ENCODE data around the gene INTU.
A peak's percentile ranks its signal among the peaks of the same experiment; 100 is the strongest.
"Not testable (repeated sequence)": the region's sequence is repeated elsewhere in the genome, so short reads cannot be mapped to it uniquely, and the experiment has no call there.

The INTU gene

DNA sequence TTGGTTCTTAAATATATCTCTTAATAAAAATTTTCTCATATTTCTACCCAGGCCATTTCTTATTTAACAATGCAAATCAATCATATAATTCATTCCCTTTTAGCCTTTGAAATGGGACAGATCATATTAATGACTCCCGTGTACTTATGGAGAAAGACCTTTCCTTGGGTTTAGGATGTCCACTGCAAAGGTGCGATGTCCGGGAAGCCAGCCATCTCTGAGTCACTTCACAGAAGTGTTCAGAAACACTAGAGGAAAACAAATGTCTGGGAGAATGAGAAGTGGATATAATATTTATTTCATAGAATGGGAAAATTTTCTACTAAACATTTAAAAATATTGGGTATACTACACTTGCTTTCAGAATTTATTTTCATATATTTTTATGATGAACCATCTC lies 15.3 kb downstream of the INTU start:
- DNase-seq, result no peak

DNA sequence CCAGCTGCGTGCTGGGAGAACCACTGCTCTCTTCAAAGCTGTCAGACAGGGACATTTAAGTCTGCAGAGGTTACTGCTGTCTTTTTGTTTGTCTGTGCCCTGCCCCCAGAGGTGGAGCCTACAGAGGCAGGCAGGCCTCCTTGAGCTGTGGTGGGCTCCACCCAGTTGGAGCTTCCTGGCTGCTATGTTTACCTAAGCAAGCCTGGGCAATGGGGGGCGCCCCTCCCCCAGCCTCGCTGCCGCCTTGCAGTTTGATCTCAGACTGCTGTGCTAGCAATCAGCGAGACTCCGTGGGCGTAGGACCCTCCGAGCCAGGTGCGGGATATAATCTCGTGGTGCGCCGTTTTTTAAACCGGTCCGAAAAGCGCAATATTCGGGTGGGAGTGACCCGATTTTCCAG lies 22.8 kb downstream of the INTU start:
- DNase-seq, result not testable (repeated sequence)

DNA sequence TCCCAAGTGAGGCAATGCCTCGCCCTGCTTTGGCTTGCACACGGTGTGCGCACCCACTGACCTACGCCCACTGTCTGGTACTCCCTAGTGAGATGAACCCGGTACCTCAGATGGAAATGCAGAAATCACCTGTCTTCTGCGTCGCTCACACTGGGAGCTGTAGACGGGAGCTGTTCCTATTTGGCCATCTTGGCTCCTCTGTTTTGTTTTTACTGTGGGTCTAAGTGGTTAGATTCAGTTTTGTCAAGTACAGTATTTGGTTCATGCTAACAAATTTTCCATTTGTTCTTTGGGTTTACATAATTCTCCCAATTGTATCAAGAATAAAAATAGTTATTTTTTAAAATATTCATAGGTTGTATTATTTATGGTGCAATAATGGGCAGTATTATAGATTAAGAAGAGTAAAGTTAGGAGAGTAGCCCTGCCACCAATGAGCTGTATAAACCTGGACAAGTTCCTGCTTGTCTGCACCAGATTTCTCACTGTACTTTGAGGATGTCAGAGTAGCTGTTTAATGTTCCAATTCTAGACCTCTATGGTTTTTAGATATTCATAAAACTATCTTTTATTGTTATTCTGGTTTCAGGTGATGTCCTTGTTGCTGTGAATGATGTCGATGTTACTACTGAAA lies 23.4 kb downstream of the INTU start:
- DNase-seq, result no peak

DNA sequence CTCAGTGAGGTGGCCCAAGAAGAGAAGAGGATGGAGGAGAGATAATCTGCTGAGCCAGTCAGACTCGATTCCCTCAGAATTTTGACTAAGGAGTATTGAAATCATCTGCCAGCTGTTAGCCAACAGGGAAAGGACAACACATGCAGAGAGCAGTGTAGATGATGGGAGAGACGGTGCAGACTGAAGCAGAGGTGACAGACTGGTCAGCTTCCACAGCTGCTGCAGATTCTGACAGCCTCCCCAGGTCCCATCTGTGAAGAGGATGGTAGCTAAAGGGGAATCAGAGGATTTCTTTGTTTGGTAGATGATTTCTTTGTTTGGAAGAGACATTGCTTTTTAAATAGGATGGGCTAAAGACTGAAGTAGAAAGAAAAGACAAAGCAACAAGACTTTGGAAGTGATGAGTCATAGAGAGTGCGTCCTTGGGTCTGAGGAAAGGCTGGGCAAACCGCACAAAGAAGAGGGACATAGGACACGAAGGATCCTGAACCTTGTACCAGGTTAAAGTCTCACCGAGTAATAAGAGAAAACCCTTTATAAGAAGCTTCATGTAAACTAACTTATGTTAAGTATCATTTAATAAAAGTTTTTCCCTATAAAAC lies 27.6 kb downstream of the INTU start:
- no peak for DNase-seq

DNA sequence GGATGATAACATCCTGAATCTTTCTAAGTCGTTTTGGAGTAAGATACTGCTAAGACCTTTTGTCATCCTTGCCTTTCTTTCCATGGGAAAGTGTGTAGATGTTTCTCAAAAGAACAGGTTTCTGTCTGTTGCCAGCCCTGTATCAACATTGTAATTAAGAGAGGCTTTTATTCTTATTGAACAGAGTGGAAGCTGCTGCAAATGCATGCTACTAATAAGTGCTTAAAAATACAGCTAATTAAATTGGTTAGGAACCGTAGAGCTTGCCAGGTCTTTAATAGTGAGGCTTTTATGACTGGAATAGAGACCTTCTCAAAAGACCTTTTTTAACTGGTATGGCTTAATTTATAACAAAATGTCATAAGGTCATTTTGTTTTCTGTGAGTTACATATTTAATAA lies 34.4 kb downstream of the INTU start:
- no peak for DNase-seq

DNA sequence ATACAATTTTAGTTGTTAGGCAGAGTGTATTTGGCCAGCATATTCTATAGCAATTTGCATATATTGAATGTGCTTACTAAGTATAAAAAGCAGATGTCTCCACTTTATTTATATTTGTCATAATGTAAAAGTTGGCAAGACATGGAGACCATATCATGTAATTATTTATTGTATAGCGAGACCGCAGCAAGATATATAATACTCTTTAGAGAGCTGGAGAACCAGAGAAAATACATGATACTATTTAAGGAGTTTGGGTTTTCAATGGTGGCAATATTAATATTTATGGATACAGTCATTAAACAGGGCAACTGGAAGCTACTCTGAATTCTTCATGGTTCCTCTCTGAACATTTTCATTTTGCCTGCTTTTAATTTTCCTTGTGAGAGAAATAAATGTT lies 35.0 kb downstream of the INTU start:
- no peak for DNase-seq

DNA sequence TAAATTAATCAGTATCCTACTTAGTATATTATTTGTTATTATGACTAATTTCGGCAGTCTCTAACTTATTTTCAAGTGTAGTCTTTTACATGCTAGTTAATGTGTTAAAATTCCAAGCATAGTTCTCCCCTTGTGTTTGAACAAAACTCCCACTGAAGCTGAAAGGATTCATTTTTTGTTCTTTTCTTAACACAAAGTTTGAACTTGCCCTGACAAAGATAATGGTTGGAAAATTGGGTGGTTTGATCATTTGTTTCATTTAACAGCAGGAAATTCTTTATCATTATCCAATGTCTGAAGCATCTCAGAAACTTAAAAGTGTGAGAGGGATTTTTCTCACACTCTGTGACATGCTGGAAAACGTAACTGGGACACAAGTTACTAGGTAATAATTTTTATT lies 36.0 kb downstream of the INTU start:
- DNase-seq, result no peak

DNA sequence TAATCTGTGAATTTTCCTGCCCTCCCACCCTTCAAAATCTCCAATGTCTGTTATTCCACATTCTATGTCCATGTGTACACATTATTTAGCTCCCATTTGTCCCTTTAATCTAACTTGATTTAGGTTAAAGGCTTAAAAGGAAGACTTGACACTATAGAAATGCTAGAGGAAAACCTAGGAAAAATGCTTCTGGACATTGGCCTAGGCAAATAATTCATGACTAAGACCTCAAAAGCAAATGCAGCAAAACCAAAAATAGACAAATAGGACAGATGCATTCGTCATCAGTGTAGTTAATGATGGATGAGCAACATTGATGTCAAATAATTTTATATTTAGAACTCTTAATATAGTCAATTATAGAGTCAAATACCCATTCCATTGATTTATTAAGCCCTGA lies 36.9 kb downstream of the INTU start:
- no peak for DNase-seq

DNA sequence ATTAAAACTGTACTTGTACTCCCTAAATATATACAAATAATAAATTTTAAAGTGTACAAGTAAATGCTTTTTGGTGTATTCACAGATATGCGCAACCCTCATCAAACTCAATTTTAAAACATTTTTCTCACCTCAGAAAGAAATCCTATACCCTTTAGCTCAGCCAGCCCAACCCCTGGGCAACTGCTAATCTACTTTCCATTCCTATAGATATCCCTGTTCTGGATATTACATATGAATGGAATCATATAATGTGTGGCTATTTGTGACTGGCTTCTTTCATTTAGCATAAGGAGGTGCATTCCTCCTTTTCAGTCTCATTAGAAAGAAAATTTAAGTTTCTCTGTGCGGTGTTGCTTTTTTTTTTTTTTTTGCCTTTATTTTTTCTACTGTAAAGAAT lies 39.4 kb downstream of the INTU start:
- no peak for DNase-seq

DNA sequence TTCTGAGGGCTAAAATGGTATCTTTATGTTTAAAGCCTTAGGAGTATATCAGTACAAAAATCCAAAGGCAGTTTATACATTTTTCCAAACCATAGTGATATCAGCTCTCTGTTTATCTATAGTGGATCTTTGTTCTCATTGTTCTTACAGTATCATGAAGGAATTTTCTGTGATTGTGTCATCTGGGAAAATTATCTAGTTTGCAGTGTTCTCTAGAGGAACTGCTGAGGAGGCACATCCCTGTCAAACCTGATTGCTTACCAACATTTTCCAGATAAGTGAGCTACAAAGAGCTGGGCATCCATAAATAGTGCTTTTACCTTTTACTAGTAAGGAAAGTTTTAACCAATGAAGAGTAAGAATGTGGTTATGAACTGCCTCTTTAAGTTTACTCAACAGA lies 52.5 kb downstream of the INTU start:
- DNase-seq, result no peak

DNA sequence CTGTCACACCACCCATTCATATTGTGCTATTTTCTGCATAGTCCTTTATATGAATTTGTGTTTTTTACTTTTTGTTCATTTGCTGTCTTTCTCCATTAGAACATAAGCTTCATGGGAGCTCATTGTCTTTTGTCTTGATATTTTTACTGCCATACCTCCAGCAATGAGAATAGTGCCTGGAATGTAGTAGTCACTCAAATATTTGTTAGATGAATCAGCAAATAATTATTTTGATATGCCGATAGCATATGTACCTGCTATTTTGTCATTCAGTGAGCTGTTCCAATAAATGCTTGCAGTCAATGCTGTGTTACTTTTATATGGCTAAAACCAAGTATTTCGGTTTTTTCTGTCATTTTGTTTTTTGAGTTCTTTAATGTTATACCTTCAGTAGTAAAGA lies 53.9 kb downstream of the INTU start:
- DNase-seq, result no peak

DNA sequence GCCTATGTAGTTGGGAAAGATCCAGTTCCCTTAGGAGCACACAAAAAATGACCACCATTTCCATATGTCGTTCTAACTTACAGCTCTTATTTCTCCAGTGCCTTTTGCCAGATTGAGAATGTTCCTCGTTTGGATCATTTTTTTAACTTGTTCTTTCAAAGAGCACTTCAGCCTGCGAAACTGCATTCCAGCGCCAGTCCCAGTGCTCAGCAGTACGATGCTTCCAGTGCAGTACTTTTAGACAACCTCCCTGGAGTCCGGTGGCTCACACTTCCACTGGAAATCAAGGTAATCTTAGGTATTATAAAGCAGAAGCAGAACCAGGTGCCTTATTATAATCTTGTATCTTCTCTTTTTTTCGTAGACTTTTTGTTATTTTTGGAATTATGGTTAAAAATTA lies 54.8 kb downstream of the INTU start:
- no peak for DNase-seq

DNA sequence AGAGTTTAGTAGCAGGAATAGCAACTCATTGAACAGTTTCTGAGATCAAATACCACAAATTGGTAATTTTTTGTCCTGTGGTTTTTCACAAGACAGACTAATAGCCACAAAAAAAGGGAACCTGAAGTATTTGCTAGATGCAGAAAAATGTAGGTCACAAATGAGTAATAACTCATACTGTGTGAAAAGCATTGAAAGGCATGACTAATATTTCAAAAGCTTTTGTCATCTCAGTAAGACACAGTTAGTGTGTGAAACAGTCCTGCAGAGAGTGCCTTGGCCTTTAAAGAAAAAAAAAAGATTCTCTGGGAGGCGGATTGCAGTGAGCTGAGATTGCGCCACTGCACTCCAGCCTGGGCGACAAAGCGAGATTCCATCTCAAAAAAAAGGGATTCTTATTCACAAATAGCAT lies 66.0 kb downstream of the INTU start:
- DNase-seq, result no peak

DNA sequence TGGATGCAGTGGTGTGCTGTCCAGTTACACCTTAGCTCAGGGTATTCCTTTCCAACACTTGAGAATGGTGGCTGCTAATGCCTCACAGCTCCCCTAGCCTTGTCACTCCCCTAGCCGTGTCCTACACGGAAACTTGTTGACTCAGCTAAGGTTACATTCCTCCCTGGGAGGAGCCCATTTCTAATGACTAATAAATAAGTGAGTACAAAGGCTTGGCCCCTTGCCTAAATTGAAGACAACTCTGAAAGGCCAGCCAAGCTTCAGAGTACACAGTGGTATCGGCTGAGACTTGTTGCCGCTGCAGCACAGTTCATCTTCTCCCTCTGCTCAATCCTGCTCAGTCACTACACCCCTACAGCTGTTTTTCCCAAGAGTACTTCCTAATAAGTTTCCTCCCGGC lies 76.2 kb downstream of the INTU start:
- peak in 1 of 2 experiments; percentile 27 for DNase-seq

DNA sequence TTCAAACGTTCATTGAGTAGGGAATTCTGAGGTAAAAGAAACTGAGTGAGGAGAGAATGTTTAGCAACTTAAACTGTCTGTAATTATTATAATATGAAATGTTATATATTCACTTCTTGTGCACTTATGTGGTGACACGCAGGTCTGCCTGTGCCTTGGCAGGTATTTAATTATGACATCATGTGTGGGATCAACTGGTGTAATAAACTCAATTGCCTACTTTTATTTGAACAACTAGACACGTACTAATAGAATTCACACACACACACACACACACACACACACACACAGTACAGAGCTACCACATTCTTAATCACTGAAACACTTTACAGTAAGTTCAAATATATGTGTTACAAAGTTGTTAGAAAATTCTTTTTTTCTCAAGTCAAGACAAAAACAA lies 76.7 kb downstream of the INTU start:
- no peak for DNase-seq

DNA sequence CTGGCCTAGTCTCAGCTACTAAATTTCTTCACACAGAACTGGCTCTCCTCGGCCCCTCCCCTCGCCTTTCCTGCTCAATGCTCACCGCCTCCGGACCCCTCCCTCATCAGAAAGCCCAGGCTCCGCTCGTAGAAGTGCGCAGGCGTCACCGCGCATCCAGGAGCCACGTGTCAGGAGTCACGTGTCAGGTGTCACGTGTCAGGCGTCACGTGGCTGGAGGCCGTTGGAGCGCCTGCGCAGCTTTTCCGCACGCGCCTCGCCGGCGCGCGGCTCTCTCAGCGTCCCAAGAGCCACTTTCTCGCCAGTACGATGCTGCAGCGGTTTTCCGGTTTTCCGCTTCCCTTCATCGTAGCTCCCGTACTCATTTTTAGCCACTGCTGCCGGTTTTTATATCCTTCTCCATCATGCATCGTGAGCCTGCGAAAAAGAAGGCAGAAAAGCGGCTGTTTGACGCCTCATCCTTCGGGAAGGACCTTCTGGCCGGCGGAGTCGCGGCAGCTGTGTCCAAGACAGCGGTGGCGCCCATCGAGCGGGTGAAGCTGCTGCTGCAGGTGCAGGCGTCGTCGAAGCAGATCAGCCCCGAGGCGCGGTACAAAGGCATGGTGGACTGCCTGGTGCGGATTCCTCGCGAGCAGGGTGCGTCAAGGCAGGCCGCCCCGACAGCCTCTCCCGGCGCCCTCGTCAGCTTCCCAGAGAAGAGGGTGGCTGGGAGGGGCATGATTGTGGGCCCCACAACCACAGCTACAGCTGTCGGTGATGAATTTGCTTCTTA lies 97.6 kb downstream of the INTU start, which contains the start of gene SLC25A31:
Gene SLC25A31 (plus strand): TSS at position 259 of the 772 bp plus-strand sequence. CDS start 146 bp downstream, at position 405.
- DNase-seq, result no peak

DNA sequence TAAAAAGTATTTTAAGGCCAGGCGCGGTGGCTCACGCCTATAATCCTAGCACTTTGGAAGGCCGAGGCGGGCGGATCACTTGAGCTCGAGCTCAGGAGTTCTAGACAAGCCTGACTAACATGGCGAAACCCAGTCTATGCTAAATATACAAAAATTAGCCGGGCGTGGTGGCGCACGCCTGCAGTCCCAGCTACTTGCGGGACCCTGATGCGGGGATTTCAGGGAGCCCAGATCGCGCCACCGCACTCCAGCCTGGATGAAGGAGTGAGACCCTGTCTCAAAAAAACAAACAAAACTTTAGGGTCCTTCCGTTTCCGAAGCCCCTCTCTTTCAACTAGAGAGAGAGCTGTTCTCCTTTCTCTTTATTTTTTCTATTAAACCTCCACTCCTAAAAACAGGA lies 98.6 kb downstream of the INTU start:
- DNase-seq, result no peak

DNA sequence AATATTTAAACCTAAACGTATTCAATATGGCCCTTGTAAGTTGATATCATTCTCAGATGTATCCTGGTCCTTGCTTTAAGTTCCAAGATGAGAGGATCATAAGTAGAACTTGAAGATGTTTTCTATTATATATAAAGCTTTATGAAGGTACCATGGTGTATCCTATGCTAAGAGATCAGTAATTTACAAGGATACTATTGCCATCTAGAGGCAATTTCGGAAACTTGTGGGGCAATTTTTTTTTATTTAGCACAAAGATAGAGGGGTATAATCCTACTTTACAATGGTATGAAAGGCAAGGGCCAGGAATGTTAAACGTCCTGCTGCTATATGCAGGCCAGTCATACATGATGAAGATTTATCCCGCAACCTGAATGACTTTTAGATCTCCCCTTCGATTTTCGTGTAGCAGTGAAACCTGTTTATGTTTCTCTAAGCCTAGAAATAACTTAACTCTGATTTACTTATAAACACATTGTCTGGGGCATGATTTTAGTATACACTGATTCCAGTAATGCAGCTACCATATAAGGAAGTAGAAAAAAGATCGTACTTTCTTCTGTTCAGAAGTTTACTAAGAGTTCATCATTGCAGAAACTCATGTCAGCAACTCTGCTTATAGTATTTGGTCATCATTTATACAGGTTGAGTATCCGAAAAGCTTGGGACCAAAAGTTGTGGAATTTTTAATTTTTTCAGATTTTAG lies 100.0 kb downstream of the INTU start:
- DNase-seq, result peak; percentile 22 to 59

DNA sequence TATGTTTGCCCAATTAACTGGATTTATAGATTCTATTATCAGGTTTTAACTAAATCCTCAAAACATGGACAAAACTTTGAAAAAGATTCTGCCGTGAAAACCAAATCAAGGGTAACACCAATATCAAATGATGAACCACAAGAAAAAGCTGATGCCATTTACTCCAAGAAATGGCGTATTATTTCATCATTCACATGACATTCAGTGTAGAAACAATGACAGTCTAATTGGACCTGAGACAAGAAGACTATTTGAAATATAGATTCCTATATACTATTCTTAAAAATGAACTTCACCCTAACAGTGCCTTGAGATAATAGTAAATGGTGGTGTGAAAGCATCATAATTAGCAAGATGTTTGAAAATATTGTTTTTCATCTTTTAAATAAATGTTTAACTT lies 102.2 kb downstream of the INTU start:
- DNase-seq, result no peak

DNA sequence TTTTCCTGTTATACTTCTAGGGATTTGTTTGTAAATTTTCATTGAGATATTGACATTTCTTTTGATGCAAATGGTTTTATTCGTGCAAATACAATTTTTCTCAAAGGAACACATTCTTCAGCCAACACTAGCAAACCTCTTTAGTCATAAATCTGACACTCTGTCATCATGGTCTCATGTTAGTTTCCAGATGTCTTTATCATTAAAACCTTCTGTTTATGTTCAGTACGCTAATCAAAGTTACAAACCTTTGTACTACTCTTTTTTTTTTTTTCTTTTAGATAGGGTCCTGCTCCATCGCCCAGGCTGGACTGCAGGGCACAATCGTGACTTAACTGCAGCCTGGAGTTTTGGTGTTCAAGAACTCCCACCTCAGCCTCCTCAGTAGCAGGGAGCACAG lies 104.5 kb downstream of the INTU start:
- no peak for DNase-seq

DNA sequence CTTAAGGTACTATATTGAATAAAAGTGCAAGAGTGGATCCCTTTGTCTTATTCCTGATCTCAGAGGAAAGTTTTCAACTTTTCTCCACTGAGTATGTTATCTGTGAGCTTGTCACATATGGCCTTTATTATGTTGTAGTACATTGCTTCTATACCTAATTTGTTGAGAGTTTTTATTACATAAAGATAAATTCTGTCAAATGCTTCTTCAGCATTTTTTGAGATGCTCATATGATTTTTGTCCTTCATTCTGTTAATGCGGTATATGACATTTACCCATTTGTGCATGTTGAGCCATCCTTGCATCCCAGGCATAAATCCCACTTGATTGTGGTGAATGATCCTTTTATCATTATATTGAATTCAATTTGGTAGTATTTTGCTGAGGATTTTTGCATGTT lies 108.5 kb downstream of the INTU start:
- DNase-seq, result no peak

DNA sequence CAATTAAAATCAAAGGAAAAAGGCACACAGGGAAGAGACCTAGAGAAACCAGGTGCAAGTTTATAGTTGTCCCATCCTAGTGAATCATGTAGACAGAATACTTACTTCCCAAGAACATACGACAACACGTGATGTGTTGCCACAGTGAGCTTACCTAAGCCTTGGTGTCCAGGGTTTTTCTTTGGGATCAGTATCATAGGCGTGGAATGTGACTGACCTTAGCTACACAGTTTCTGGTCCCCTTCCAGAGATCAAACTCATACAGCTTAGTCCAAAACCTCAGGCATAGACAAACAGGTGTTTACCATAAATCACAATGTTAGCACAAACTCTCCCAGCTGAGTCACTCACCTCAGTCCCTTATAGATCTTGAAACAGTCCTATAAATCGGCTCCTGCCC lies 115.1 kb downstream of the INTU start:
- no peak for DNase-seq

DNA sequence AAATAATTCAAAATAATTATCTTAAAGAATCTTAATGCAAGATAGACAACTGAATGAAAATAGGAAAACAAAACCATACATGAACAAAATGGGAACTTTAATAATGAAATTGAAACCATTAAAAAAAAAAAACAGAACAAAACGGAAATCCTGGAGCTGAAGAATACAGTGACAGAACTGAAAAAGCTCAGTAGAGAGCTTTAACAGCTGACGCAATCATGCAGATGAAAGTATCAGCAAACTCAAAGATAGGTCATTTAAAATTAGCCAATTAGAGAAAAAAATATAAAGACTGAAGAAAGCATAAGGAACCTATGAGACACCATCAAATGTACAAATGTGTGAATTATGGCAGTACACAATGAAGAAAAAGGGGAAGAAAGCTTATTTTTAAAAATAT lies 116.2 kb downstream of the INTU start:
- DNase-seq, result no peak

DNA sequence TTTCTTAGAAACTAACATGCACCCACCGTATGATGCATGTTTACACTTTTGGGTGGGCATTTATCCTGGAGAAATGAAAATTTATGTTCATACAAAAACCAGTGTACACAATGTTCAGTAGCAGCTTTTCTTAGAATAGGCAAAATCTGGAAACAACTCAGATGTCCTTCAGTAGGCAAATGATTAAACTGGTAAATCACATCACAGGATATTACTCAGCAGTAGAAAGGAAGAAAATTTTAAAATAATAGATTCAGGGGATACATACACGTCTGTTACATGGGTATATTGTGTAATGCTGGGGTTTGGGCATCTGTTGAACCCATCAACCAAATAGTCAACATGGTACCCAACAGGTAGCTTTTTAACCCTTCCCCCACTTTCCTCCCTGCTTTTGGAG lies 124.1 kb downstream of the INTU start:
- no peak for DNase-seq
